Measurements from ENCODE around the gene GRIP1.
A peak's percentile ranks its signal among the peaks of the same experiment; 100 is the strongest.

The GRIP1 gene

GRCh38 chr12:66387117-66387516, 291.8 kb downstream of the GRIP1 start:
- DNase-seq (ENCODE audit: low read depth) = no peak

GRCh38 chr12:66380769-66381535, 297.9 kb downstream of the GRIP1 start:
- no peak for DNase-seq (ENCODE audit: low read depth)

- DNase-seq (ENCODE audit: low read depth) = no peak
These were observed 299.3 kb downstream of the GRIP1 start for GRCh38 chr12:66379616-66380015.

- no peak for DNase-seq (ENCODE audit: low read depth)
These were observed 303.3 kb downstream of the GRIP1 start for GRCh38 chr12:66375560-66375959.

GRCh38 chr12:66371982-66372381, 306.9 kb downstream of the GRIP1 start:
- DNase-seq (ENCODE audit: low read depth) = no peak

GRCh38 chr12:66367015-66367667, 311.7 kb downstream of the GRIP1 start:
- no peak for DNase-seq (ENCODE audit: low read depth)

- peak; percentile 19 for DNase-seq (ENCODE audit: low read depth)
These were observed 313.0 kb downstream of the GRIP1 start for GRCh38 chr12:66365718-66366490.

GRCh38 chr12:66361703-66362102, 317.2 kb downstream of the GRIP1 start:
- no peak for DNase-seq (ENCODE audit: low read depth)

- no peak for DNase-seq (ENCODE audit: low read depth)
These were observed 319.6 kb downstream of the GRIP1 start for GRCh38 chr12:66359300-66359699.

- no peak for DNase-seq (ENCODE audit: low read depth)
These were observed 324.6 kb downstream of the GRIP1 start for GRCh38 chr12:66354291-66354690.

GRCh38 chr12:66352899-66353298, 326.0 kb downstream of the GRIP1 start:
- DNase-seq (ENCODE audit: low read depth) = no peak

GRCh38 chr12:66352197-66352596, 326.7 kb downstream of the GRIP1 start:
- DNase-seq (ENCODE audit: low read depth) = no peak

GRCh38 chr12:66351301-66351700, 327.6 kb downstream of the GRIP1 start:
- no peak for DNase-seq (ENCODE audit: low read depth)

GRCh38 chr12:66345956-66346355, 332.9 kb downstream of the GRIP1 start:
- no peak for DNase-seq (ENCODE audit: low read depth)

- DNase-seq (ENCODE audit: low read depth) = no peak
These were observed 333.7 kb downstream of the GRIP1 start for GRCh38 chr12:66345212-66345611.

- no peak for DNase-seq (ENCODE audit: low read depth)
These were observed 337.8 kb downstream of the GRIP1 start for GRCh38 chr12:66341126-66341525.

- peak; percentile 19 for DNase-seq (ENCODE audit: low read depth)
These were observed 338.7 kb downstream of the GRIP1 start for GRCh38 chr12:66340131-66340530.

GRCh38 chr12:66337381-66338010, 341.4 kb downstream of the GRIP1 start:
- DNase-seq (ENCODE audit: low read depth) = no peak

- DNase-seq (ENCODE audit: low read depth) = no peak
These were observed 343.1 kb downstream of the GRIP1 start for GRCh38 chr12:66335746-66336145.

GRCh38 chr12:66331814-66332213, 347.1 kb downstream of the GRIP1 start:
- no peak for DNase-seq (ENCODE audit: low read depth)

GRCh38 chr12:66331016-66331415, 347.9 kb downstream of the GRIP1 start:
- DNase-seq (ENCODE audit: low read depth) = no peak

GRCh38 chr12:66329941-66330340, 348.9 kb downstream of the GRIP1 start:
- DNase-seq (ENCODE audit: low read depth) = no peak

All from HS-5 (cell line).